Fibroblast of skin of left biceps (primary cell): ENCODE measurements around the gene ADARB2.

Experiments used
- DNase-seq, 2 experiments: peaks; one replicate each; pipeline ENCODE4 v3.0.0-alpha.2; 2013; ENCODE audit warnings: low read depth in 2 of 2

ADARB2 gene

GRCh38 chr10:1663226-1663625, 74.1 kb downstream of the ADARB2 start:
- DNase-seq = no peak

GRCh38 chr10:1662438-1663025, 74.8 kb downstream of the ADARB2 start:
- no peak for DNase-seq

GRCh38 chr10:1661859-1662437, 75.4 kb downstream of the ADARB2 start:
- no peak for DNase-seq

GRCh38 chr10:1661416-1661815, 75.9 kb downstream of the ADARB2 start:
- DNase-seq = no peak

- no peak for DNase-seq
Observed at GRCh38 chr10:1660815-1661214, 76.5 kb downstream of the ADARB2 start.

GRCh38 chr10:1660386-1660785, 76.9 kb downstream of the ADARB2 start:
- no peak for DNase-seq

- no peak for DNase-seq
Observed at GRCh38 chr10:1659221-1659791, 78.0 kb downstream of the ADARB2 start.

GRCh38 chr10:1658658-1659057, 78.7 kb downstream of the ADARB2 start:
- DNase-seq = no peak

- no peak for DNase-seq
Observed at GRCh38 chr10:1657479-1657878, 79.8 kb downstream of the ADARB2 start.

- DNase-seq = no peak
Observed at GRCh38 chr10:1655367-1655766, 82.0 kb downstream of the ADARB2 start.

- DNase-seq = no peak
Observed at GRCh38 chr10:1654811-1655356, 82.4 kb downstream of the ADARB2 start.

- no peak for DNase-seq
Observed at GRCh38 chr10:1654247-1654646, 83.1 kb downstream of the ADARB2 start.

- DNase-seq = no peak
Observed at GRCh38 chr10:1653321-1653720, 84.0 kb downstream of the ADARB2 start.

GRCh38 chr10:1652151-1652550, 85.2 kb downstream of the ADARB2 start:
- DNase-seq = no peak

GRCh38 chr10:1651270-1651966, 85.9 kb downstream of the ADARB2 start:
- no peak for DNase-seq

- DNase-seq = no peak
Observed at GRCh38 chr10:1650542-1651269, 86.6 kb downstream of the ADARB2 start.

GRCh38 chr10:1648648-1649047, 88.7 kb downstream of the ADARB2 start:
- DNase-seq = no peak

GRCh38 chr10:1646332-1646731, 91.0 kb downstream of the ADARB2 start:
- DNase-seq = no peak

- no peak for DNase-seq
Observed at GRCh38 chr10:1645896-1646295, 91.4 kb downstream of the ADARB2 start.

- no peak for DNase-seq
Observed at GRCh38 chr10:1644191-1644711, 93.1 kb downstream of the ADARB2 start.

GRCh38 chr10:1643908-1644179, 93.5 kb downstream of the ADARB2 start:
- no peak for DNase-seq
